HepG2 (cell line): Measurements from ENCODE around the gene SOAT2. TPM values are rescaled to one million over a fixed set of nuclear protein-coding genes. Genes with fewer than 3 reads are reported as not detected.

Experiments
- ATAC-seq: fragments of 200-7000 bp; cut with Tn5 transposase; 3 replicates; pipeline ENCODE4 v1.9.1; 2020; ENCODE audit warnings: mild to moderate bottlenecking, moderate library complexity
- BruUV-seq: library from RNA; stranded (reverse); fragments of 400-500 nt; replicated peaks from 2 replicates; lab custom pipeline; 2021; lab: Mats Ljungman, UMichigan
- CTCF ChIA-PET: fragments of 300-600 bp; formaldehyde crosslinking; extraction: SDS; loops from one replicate; lab custom pipeline; 2021; ENCODE audit warnings: low total read pairs, inconsistent platforms, low intra/inter-chr PET ratio; lab: Yijun Ruan, JAX
- POLR2A ChIA-PET: fragments of 350-600 bp; sonication (Branson Sonifier 250); formaldehyde crosslinking; loops from one replicate; lab custom pipeline; 2020; ENCODE audit warnings: antibody characterized with exemption, inconsistent platforms; lab: Yijun Ruan, JAX
- DNase-seq: peaks from one replicate; pipeline ENCODE4 v3.0.0-alpha.2; 2015; ENCODE audit warnings: low spot score
- FAIRE-seq: peaks from 3 replicates; lab custom pipeline; 2011; peaks lifted over from hg19 to GRCh38; lab: Jason Lieb, UNC
- H2AFZ ChIP-seq: one replicate; pipeline ENCODE4 v1.6.1; 2011; ENCODE audit warnings: low read length, inconsistent platforms
- H3K27ac ChIP-seq: fragments of 300-600 bp; 3 replicates; pipeline ENCODE4 v1.8.0; 2011; ENCODE audit warnings: mixed run types, mild to moderate bottlenecking, mixed read lengths, low read length, inconsistent platforms; ENCODE audit not compliant: insufficient read depth; ENCODE audit errors: extremely low read length
- H3K27me3 ChIP-seq, 2 experiments: fragments of 200-600 bp in 1 of 2; 2 replicates in 1 of 2; 3 replicates in 1 of 2; pipeline versions ENCODE4 v1.6.0 to v1.8.0; 2011; ENCODE audit warnings: low read length in 2 of 2, mild to moderate bottlenecking in 2 of 2, moderate library complexity in 2 of 2, inconsistent platforms in 1 of 2; ENCODE audit not compliant: insufficient read depth in 2 of 2, control insufficient read depth in 1 of 2
- H3K36me3 ChIP-seq, 2 experiments: fragments of 200-600 bp in 1 of 2; replicated peaks in 1 of 2; 2 replicates in 1 of 2; 3 replicates in 1 of 2; pipeline versions ENCODE4 v1.5.1 to v1.8.0; 2011; ENCODE audit warnings: low read length in 2 of 2, inconsistent platforms in 1 of 2; ENCODE audit not compliant: insufficient read depth in 2 of 2, control insufficient read depth in 1 of 2
- H3K4me1 ChIP-seq: 2 replicates; pipeline ENCODE4 v1.5.1; 2012; ENCODE audit warnings: low read length, inconsistent platforms; ENCODE audit not compliant: insufficient read depth
- H3K4me2 ChIP-seq: 2 replicates; pipeline ENCODE4 v1.6.0; 2011; ENCODE audit warnings: low read depth, low read length, inconsistent platforms
- H3K4me3 ChIP-seq, 3 experiments: fragments of 200-600 bp in 1 of 3; sonication (generic), shearing (Covaris generic) in 1 of 3; replicated peaks in 1 of 3; 2 replicates each; pipeline ENCODE4 v1.5.1; 2011 to 2016; ENCODE audit warnings: low read length in 3 of 3, inconsistent platforms in 2 of 3, low read depth in 2 of 3, mild to moderate bottlenecking in 2 of 3, control low read depth in 1 of 3, mixed read lengths in 1 of 3; ENCODE audit not compliant: insufficient read depth in 1 of 3
- H3K79me2 ChIP-seq: one replicate; pipeline ENCODE4 v1.6.1; 2011; ENCODE audit warnings: low read length, inconsistent platforms; ENCODE audit not compliant: insufficient read depth
- H3K9ac ChIP-seq: 2 replicates; pipeline ENCODE4 v1.6.0; 2011; ENCODE audit warnings: mild to moderate bottlenecking, low read depth, low read length, inconsistent platforms; ENCODE audit not compliant: insufficient read depth
- H3K9me3 ChIP-seq: 2 replicates; pipeline ENCODE4 v1.5.1; 2012; ENCODE audit warnings: mild to moderate bottlenecking, low read length
- H4K20me1 ChIP-seq: 2 replicates; pipeline ENCODE4 v1.6.0; 2011; ENCODE audit warnings: inconsistent platforms, mild to moderate bottlenecking, low read length, moderate library complexity; ENCODE audit not compliant: insufficient read depth
- ARHGAP35 ChIP-seq: sonication (generic); formaldehyde crosslinking; IDR thresholded peaks from 2 replicates; pipeline ENCODE4 v1.9.0; 2022; ENCODE audit warnings: mild to moderate bottlenecking, inconsistent platforms, moderate library complexity, missing genetic modification reagents, borderline replicate concordance
- ATF4 ChIP-seq, 2 experiments: fragments of 450-650 bp in 1 of 2; sonication (generic) in 1 of 2; formaldehyde crosslinking; IDR thresholded peaks; 2 replicates each; pipeline versions ENCODE4 v1.5.0 to v1.8.0; 2020 to 2022; ENCODE audit warnings: mild to moderate bottlenecking in 1 of 2, missing genetic modification reagents in 1 of 2
- CHCHD3 ChIP-seq: sonication (generic); formaldehyde crosslinking; IDR thresholded peaks from 2 replicates; pipeline ENCODE4 v1.8.0; 2022; ENCODE audit warnings: mild to moderate bottlenecking, missing genetic modification reagents, moderate library complexity
- MLLT10 ChIP-seq: sonication (generic); formaldehyde crosslinking; IDR thresholded peaks from 2 replicates; pipeline ENCODE4 v1.4.0; 2020; ENCODE audit warnings: missing genetic modification reagents
- NAIF1 ChIP-seq: sonication (generic); formaldehyde crosslinking; IDR thresholded peaks from 2 replicates; pipeline ENCODE4 v1.5.0; 2020; ENCODE audit warnings: mild to moderate bottlenecking, missing genetic modification reagents, borderline replicate concordance
- NR2F2 ChIP-seq: IDR thresholded peaks from 2 replicates; pipeline ENCODE4 v1.6.1; 2012; ENCODE audit warnings: low read depth, inconsistent platforms, borderline replicate concordance
- TARDBP ChIP-seq: sonication (generic); formaldehyde crosslinking; IDR thresholded peaks from 2 replicates; pipeline ENCODE4 v1.8.0; 2022; ENCODE audit warnings: mild to moderate bottlenecking, missing genetic modification reagents
- TBL1XR1 ChIP-seq: fragments of 150-350 bp; IDR thresholded peaks from 2 replicates; pipeline ENCODE4 v1.6.1; 2014; ENCODE audit warnings: borderline replicate concordance, low read length; ENCODE audit not compliant: partially characterized antibody
- ZNF296 ChIP-seq: sonication (generic); formaldehyde crosslinking; conservative IDR thresholded peaks from 2 replicates; pipeline ENCODE4 v1.5.0; 2020; ENCODE audit warnings: mild to moderate bottlenecking, missing genetic modification reagents
- ZNF34 ChIP-seq: sonication (generic); formaldehyde crosslinking; IDR thresholded peaks from 2 replicates; pipeline ENCODE4 v1.4.0; 2020; ENCODE audit warnings: mild to moderate bottlenecking, missing genetic modification reagents, borderline replicate concordance
- ZNF431 ChIP-seq: sonication (generic); formaldehyde crosslinking; IDR thresholded peaks from 2 replicates; pipeline ENCODE4 v1.9.0; 2022; ENCODE audit warnings: missing genetic modification reagents, low read depth, mild to moderate bottlenecking, borderline replicate concordance
- ZSCAN31 ChIP-seq: sonication (generic); formaldehyde crosslinking; IDR thresholded peaks from 2 replicates; pipeline ENCODE4 v1.5.0; 2020; ENCODE audit warnings: low read depth, mild to moderate bottlenecking, missing genetic modification reagents
- WGBS: methylation state at CpG from one replicate; pipeline ENCODE4 v1.1.6; 2017; ENCODE audit warnings: low lambda C conversion rate; 5-methylcytosine and 5-hydroxymethylcytosine counted together
- in situ Hi-C: cut with HindIII; loops from 2 replicates; pipeline ENCODE4 v1.10.0; 2017; ENCODE audit warnings: low pct_unique_long_range_greater_than_20kb; ENCODE audit not compliant: extremely low pct_ligation_motif_present
- intact Hi-C: fragments of 100-400 bp; cut with micrococcal nuclease; formaldehyde crosslinking; loops from one replicate; pipeline ENCODE4 v1.10.0; 2022; ENCODE audit not compliant: unreplicated experiment
- polyA plus RNA-seq, 8 experiments: library from polyadenylated mRNA; depleted of rRNA in 3 of 8; stranded (reverse) in 7 of 8; unstranded in 1 of 8; fragments of >200 nt; fragmentation: Illumina TruSeq in 4 of 8; extraction: Trizol in 4 of 8; gene quantifications; 2 replicates each; pipeline versions ENCODE4 v1.2.1 to v1.2.3, GENCODE V29; 2011 to 2016; ENCODE audit warnings: low read depth in 4 of 8, missing spikeins in 1 of 8, mixed read lengths in 1 of 8; ENCODE audit not compliant: insufficient read depth in 1 of 8
- total RNA-seq, 5 experiments: library from RNA; depleted of rRNA; stranded (reverse); fragments of >200 nt; fragmentation: Illumina TruSeq; extraction: Trizol; gene quantifications; 2 replicates each; pipeline ENCODE4 v1.2.3, GENCODE V29; 2016; ENCODE audit warnings: low read depth in 1 of 5
- TF ChIP-seq, protein P1 (sequence below): fragments of 450-650 bp; IDR thresholded peaks from 2 replicates; pipeline ENCODE4 v1.6.1; 2017; ENCODE audit warnings: mild to moderate bottlenecking
- TF ChIP-seq, protein P2 (sequence below): sonication (generic); formaldehyde crosslinking; IDR thresholded peaks from 2 replicates; pipeline ENCODE4 v1.9.0; 2021; ENCODE audit warnings: missing genetic modification reagents, borderline replicate concordance

The SOAT2 gene
- total and polyA plus RNA-seq, 2 of the 13 experiments (the other 11 are each of a cell fraction or from before 2014, with no cell fraction given), result 14.9 to 108 TPM

DNA sequence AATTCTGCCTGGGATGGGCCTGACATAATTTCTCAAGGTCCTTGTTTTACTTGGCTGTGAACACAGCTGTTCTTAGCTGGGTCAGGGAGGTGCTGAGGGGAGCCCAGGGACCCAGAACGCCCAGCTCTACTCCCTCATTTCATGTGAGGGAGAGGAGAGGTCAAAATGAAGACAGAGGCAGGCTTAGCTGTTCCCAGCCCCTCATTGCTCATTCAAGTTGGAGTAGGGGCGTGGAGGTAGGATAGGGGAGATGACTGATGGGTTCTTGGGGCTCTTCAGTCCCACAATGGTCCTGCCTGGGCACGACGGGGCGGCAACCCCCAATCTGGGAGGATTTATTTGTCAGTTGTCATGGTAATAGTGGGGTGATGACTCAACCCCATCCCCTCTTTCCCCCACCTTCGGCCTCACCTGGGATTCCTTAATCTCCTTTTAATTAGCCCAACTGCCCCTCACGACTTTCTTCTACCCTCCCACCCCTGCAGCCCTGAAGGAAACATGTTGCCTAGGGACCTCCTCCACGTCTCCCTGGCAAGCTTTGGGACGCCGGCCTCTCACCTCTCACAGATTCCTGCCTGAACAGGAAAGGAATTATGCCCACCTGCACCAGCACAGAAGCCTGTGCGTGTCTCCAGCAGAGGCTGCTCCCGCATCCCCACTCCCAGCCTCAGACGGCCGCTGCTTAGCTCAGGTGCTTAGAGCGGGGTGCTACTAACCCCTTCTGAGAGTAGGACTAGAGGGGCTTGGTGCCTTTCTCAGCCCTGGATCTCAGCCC lies 34.3 kb upstream of the SOAT2 start (continued):
- TF ChIP-seq ATF4 (CRISPR knock-in tag; IDR thresholded peaks at IDR 0.05), result no peak
- TF ChIP-seq TARDBP (CRISPR knock-in tag), result no peak
- no peak for TF ChIP-seq NAIF1 (CRISPR knock-in tag)
- no peak for TF ChIP-seq TBL1XR1
- TF ChIP-seq ZNF431, result no peak
- no peak for TF ChIP-seq MLLT10 (CRISPR knock-in tag)
- TF ChIP-seq, all 625 proteins: peak for 0

- Histone ChIP-seq H4K20me1 (no peaks in the 10 kb centered on the region), H3K27me3 (no peaks in the 10 kb centered on the region), H3K4me3 (no peak overlapping the region), H2AFZ (no peak overlapping the region), H3K4me2 (no peak overlapping the region), H3K9me3 (no peaks in the 10 kb centered on the region), H3K9ac (no peak overlapping the region), H3K36me3 (peaks cover 0 to 17% of the 10 kb centered on the region in 2 experiments; a peak in 3 of 5 replicates), H3K27ac (no peak overlapping the region), H3K4me1 (peaks cover 30% of the 10 kb centered on the region), H3K79me2 (no peaks in the 10 kb centered on the region)
- ChIA-PET CTCF (no interaction called here), POLR2A (no interaction called here)
- DNase-seq (no peak), FAIRE-seq (no peak), ATAC-seq (no peak)
- no TSS peak for BruUV-seq
- 83% methylated on average over 6 of the region's 12 CpGs for WGBS
- in situ Hi-C loops, result no loop called here
- intact Hi-C loops, result no loop called here
- TF ChIP-seq ARHGAP35 (CRISPR knock-in tag) (no peak), NR2F2 (no peak), ZNF431 (no peak), ZNF34 (CRISPR knock-in tag) (no peak), CHCHD3 (CRISPR knock-in tag) (no peak), ZNF296 (no peak), ZSCAN31 (CRISPR knock-in tag) (no peak)
- TF ChIP-seq, protein P1, sequence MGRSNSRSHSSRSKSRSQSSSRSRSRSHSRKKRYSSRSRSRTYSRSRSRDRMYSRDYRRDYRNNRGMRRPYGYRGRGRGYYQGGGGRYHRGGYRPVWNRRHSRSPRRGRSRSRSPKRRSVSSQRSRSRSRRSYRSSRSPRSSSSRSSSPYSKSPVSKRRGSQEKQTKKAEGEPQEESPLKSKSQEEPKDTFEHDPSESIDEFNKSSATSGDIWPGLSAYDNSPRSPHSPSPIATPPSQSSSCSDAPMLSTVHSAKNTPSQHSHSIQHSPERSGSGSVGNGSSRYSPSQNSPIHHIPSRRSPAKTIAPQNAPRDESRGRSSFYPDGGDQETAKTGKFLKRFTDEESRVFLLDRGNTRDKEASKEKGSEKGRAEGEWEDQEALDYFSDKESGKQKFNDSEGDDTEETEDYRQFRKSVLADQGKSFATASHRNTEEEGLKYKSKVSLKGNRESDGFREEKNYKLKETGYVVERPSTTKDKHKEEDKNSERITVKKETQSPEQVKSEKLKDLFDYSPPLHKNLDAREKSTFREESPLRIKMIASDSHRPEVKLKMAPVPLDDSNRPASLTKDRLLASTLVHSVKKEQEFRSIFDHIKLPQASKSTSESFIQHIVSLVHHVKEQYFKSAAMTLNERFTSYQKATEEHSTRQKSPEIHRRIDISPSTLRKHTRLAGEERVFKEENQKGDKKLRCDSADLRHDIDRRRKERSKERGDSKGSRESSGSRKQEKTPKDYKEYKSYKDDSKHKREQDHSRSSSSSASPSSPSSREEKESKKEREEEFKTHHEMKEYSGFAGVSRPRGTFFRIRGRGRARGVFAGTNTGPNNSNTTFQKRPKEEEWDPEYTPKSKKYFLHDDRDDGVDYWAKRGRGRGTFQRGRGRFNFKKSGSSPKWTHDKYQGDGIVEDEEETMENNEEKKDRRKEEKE, result no peak
- TF ChIP-seq, protein P2, sequence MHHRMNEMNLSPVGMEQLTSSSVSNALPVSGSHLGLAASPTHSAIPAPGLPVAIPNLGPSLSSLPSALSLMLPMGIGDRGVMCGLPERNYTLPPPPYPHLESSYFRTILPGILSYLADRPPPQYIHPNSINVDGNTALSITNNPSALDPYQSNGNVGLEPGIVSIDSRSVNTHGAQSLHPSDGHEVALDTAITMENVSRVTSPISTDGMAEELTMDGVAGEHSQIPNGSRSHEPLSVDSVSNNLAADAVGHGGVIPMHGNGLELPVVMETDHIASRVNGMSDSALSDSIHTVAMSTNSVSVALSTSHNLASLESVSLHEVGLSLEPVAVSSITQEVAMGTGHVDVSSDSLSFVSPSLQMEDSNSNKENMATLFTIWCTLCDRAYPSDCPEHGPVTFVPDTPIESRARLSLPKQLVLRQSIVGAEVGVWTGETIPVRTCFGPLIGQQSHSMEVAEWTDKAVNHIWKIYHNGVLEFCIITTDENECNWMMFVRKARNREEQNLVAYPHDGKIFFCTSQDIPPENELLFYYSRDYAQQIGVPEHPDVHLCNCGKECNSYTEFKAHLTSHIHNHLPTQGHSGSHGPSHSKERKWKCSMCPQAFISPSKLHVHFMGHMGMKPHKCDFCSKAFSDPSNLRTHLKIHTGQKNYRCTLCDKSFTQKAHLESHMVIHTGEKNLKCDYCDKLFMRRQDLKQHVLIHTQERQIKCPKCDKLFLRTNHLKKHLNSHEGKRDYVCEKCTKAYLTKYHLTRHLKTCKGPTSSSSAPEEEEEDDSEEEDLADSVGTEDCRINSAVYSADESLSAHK, result no peak
Observed at GRCh38 chr12:53069621-53070410, 33.5 kb upstream of the SOAT2 start.
